ENCODE measurements around the gene FOSB. TPM values are rescaled to one million over a fixed set of nuclear protein-coding genes. Genes with fewer than 3 reads are reported as not detected.

FOSB gene
- total and polyA plus RNA-seq, 9 of the 15 experiments (the other 6 are each of a cell fraction or from before 2014, with no cell fraction given) = 0.11 to 2.7 (median 0.73) TPM

GRCh38 chr19:45523642-45524256, 56.0 kb downstream of the FOSB start (continued):
- TF ChIP-seq TFAP4 (CRISPR knock-in tag; IDR thresholded peaks at IDR 0.05; ENCODE audit: borderline replicate concordance) (peak; percentile 52; the same call in 1 of the 2 replicates), MECOM (CRISPR knock-in tag; IDR thresholded peaks at IDR 0.05) (0 out of 2 replicates have a peak, but pooled peaks have one; percentile 8), CREM (IDR thresholded peaks at IDR 0.05; ENCODE audit: low read depth) (0 out of 2 replicates have a peak, but pooled peaks have one; percentile 4), MED1 (CRISPR knock-in tag; IDR thresholded peaks at IDR 0.05; ENCODE audit: borderline replicate concordance) (no peak), MAFG (tag; conservative IDR thresholded peaks at IDR 0.05) (no peak), ZC3H11A (IDR thresholded peaks at IDR 0.05; ENCODE audit: low read depth, low read length) (no peak), FOXM1 (IDR thresholded peaks at IDR 0.05; ENCODE audit: low read depth) (no peak), FOXM1 (CRISPR knock-in tag; IDR thresholded peaks at IDR 0.05; ENCODE audit: low read depth) (no peak), EZH2 (IDR thresholded peaks at IDR 0.05; ENCODE audit: borderline replicate concordance, low read depth, low read length) (no peak), KDM2B (CRISPR knock-in tag; IDR thresholded peaks at IDR 0.05) (no peak), DEAF1 (CRISPR knock-in tag; IDR thresholded peaks at IDR 0.05) (peak; percentile 56; the same call in 1 of the 2 replicates), NRF1 (conservative IDR thresholded peaks at IDR 0.05 in 1 of 2, IDR thresholded peaks at IDR 0.05 in 1 of 2) (no peak), POLR2AphosphoS2 (IDR thresholded peaks at IDR 0.05; ENCODE audit: low read length) (peak; percentile 68; the same call in 1 of the 2 replicates), BDP1 (IDR thresholded peaks at IDR 0.05; ENCODE audit: insufficient read depth, insufficient read length) (no peak), ZNF778 (CRISPR knock-in tag; IDR thresholded peaks at IDR 0.05) (no peak), CBFA2T3 (IDR thresholded peaks at IDR 0.05) (no peak), HNRNPH1 (optimal IDR thresholded peaks at IDR 0.05; ENCODE audit: low read depth, low read length) (no peak), ATF4 (CRISPR knock-in tag; IDR thresholded peaks at IDR 0.05) (no peak), KLF10 (CRISPR knock-in tag; IDR thresholded peaks at IDR 0.05) (0 out of 2 replicates have a peak, but pooled peaks have one; percentile 18), SFPQ (IDR thresholded peaks at IDR 0.05; ENCODE audit: low read depth, low read length) (no peak), ZNF143 (CRISPR knock-in tag; IDR thresholded peaks at IDR 0.05) (peak; percentile 93), ATF7 (IDR thresholded peaks at IDR 0.05) (no peak), RBM25 (IDR thresholded peaks at IDR 0.05; ENCODE audit: low read depth, low read length, severe bottlenecking) (no peak), PRPF4 (IDR thresholded peaks at IDR 0.05; ENCODE audit: insufficient read depth, low read depth, low read length, poor library complexity, severe bottlenecking) (no peak)
